ENCODE measurements around the gene XRCC5.

DNA sequence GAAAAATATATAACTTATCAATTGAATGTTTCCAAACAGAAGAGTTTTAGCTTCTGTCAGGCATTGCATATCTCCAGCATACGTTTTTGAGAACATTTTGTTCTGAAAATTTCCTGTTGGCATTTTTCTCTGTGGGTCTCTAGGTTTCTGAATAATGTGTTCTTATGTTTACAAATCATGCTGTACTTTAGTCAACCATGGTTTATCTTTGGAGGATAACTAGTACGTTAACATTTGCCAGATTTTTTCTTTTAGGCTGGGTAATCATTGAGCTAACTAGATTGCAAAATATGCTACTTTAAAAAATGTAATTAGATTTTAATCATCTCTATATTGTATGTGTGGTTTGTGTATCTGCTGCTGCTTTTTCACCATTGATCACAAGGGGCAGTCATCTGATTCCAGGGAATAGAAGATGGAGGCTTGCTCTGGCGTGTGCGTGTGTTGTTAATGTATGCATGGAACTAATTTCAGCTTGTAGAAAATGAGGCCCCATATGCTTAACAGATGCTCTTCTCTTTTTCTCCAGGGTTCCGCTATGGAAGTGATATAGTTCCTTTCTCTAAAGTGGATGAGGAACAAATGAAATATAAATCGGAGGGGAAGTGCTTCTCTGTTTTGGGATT, 21.3 kb downstream of the XRCC5 start:
- TF ChIP-seq POLR2A (IDR thresholded peaks at IDR 0.05), result no peak
- TF ChIP-seq, protein P1, sequence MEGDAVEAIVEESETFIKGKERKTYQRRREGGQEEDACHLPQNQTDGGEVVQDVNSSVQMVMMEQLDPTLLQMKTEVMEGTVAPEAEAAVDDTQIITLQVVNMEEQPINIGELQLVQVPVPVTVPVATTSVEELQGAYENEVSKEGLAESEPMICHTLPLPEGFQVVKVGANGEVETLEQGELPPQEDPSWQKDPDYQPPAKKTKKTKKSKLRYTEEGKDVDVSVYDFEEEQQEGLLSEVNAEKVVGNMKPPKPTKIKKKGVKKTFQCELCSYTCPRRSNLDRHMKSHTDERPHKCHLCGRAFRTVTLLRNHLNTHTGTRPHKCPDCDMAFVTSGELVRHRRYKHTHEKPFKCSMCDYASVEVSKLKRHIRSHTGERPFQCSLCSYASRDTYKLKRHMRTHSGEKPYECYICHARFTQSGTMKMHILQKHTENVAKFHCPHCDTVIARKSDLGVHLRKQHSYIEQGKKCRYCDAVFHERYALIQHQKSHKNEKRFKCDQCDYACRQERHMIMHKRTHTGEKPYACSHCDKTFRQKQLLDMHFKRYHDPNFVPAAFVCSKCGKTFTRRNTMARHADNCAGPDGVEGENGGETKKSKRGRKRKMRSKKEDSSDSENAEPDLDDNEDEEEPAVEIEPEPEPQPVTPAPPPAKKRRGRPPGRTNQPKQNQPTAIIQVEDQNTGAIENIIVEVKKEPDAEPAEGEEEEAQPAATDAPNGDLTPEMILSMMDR (IDR thresholded peaks at IDR 0.05 in 8 of 11, conservative IDR thresholded peaks at IDR 0.05 in 3 of 11), result no peak
- no peak for TF ChIP-seq POLR2AphosphoS5 (IDR thresholded peaks at IDR 0.05)
